ENCODE measurements around the gene ANXA2.
"Not testable (repeated sequence)": the region's sequence is repeated elsewhere in the genome, so short reads cannot be mapped to it uniquely, and the experiment has no call there.

Gene ANXA2

DNA sequence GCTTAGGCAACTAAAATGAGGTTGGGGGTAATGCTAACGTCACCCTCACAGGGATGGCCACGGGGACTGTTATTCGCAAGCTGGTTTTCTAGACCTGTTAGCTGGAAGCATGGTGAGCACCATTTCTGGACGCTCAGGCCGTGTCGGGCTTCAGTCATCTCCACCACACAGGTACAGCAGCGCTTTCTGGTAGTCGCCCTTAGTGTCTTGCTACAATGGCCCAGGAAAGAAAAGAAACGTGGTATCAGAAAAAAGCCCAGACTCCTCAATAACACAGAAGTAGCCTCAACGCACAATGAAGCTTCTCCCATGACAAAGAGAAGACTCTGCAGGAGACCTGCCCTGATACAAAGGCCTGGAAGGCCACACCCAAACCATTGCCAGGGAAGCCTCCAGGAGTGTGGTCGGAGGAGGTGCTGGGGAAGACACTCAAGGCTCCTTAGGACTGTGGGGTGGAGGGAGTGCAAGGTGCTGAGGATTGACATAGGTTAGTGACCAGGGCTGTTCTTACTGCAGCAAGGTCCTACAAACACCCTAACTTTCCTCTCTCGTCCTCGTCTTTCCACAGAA is 50.2 kb downstream of the ANXA2 start:
- FAIRE-seq, result no peak
- no peak for DNase-seq (ENCODE audit: insufficient read length, low spot score)

DNA sequence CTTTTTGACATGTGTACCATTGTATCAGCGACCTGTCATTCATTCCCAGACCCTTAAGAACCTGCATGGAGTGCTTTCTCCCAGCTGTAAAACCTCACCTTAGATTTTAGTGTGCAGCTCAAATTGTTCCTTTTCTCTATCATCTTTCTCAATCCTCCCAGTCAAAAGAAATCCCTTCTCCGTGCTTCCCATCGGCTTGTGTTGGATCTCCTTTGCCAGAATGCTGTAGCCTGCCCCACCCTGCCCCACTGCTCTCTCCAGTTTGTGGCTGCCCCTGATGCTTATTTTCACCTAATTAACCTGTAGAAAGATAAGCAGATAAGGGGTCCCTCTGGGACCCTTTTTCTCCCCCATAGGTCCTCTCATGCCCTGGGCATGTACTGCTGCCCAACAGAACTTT is 51.1 kb downstream of the ANXA2 start:
- FAIRE-seq (no peak), DNase-seq (ENCODE audit: insufficient read length, low spot score) (no peak)

- FAIRE-seq, result no peak
- DNase-seq (ENCODE audit: insufficient read length, low spot score), result no peak
These were observed 51.7 kb downstream of the ANXA2 start for GRCh38 chr15:60346077-60346476.

DNA sequence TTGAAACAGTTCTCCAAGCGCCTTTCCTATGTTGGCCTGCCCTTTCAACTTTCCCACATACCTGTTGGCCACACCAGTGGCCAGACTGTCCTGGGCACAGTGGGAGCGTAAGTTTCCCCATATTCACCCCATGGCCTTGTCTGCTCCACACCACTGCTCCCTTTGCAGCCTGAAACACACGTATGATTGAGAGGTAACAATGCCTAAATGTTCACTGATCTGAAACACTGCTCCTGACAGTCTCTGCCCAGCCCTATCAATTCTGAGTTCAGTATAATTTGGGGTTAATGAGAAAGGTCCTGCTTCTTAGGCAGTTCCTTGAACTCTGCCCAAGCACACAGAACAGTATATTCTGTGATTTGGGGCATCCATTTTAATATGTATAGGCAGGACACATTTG is 52.2 kb downstream of the ANXA2 start:
- FAIRE-seq, result no peak
- no peak for DNase-seq (ENCODE audit: insufficient read length, low spot score)

DNA sequence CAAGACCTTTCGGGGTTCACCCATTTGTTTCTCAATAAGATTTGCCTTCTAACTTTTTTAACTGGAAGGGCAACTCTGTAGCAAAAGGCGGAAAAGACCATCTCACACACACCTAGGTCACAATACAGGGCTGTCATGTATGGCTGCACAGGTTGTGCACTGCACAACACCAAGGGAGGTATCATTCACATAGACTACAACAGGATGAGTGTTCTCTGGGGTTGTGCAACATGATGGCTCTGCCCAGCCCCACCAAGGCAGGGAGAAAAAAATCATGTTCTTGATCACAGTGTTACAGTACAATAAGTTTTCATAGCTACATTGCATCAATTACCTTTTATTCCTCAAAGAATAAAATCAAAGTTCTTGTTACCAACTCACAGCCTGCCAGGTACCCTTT is 52.8 kb downstream of the ANXA2 start:
- no peak for DNase-seq (ENCODE audit: insufficient read length, low spot score)
- FAIRE-seq, result no peak

GRCh38 chr15:60344461-60344860 is 53.3 kb downstream of the ANXA2 start:
- FAIRE-seq, result no peak

DNA sequence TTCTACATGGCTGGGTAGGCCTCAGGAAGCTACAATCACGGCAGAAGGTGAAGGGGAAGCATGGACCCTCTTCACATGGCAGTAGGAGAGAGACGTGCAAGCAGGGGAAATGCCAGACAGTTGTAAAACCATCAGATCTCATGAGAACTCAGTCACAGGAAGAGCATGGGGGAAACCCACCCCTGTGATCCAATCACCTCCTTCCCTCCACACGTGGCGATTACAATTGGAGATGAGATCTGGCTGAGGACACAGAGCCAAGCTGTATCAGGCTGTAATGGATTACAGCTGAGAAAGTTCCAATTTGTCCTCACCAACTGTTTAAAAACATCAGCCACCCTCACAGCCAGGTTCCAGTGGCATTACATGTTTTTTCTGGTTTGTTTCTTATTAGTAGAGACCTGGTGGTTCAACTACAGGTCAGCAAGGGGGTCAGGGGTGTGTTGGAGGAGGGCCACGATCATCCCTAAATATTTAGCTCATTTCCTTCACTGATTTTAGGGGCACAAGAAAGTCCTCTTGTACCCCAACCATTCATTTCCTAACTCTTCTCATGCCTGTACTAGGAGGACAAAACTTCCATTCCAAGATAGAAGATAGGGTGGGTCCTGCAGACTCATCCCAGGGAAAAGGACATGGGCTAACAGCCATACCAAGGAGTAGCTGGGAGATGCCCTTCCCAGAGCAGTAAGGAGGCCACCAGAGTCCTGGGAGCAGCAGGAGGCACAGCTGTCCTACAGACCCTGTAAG is 54.4 kb downstream of the ANXA2 start:
- FAIRE-seq (no peak), DNase-seq (ENCODE audit: insufficient read length, low spot score) (no peak)

More at GRCh38 chr15:60344461-60344860, 53.3 kb downstream of the ANXA2 start:
- DNase-seq (ENCODE audit: insufficient read length, low spot score), result no peak

GRCh38 chr15:60340207-60340921 is 57.4 kb downstream of the ANXA2 start:
- no peak for FAIRE-seq
- DNase-seq (ENCODE audit: insufficient read length, low spot score), result no peak

DNA sequence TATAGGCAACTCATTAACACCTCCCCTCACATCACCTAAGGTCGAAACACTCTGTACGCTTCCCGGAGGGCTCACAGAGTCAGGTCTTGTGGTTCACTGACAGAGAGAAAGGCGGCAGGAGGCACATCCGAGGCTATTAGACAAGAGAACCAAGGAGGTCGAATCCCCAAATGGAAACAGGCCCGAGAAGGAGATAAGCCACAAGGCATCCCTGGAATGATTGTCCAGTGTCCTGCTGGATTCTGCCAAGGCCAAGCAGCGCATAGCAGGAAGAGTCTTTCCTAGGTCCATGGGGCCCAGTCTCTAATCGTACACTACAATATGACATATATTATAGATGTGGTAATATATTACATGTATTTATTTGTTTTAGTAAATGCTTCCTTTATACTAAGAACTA is 58.5 kb downstream of the ANXA2 start:
- DNase-seq (ENCODE audit: insufficient read length, low spot score), result no peak
- no peak for FAIRE-seq

- DNase-seq (ENCODE audit: insufficient read length, low spot score), result no peak
- FAIRE-seq, result no peak
These were observed 59.0 kb downstream of the ANXA2 start for GRCh38 chr15:60338810-60339209.

DNA sequence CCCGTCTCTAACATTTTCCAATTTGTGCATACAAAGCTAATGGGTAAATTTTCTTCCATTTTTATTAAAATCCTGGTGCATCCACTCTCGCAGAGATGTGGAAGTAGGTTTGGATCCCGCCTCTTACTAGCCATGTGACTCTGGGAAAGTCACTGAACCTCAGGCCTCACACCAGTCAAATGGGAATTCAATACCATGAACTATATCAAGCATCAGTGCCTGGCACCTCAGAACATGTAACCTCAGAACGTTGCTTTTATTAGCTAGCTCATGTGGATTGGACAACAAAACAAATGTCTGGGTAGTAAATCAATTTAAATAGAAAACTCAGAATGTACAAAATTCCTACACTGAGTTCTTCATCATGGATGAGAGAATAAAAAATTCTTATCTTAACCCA is 60.7 kb downstream of the ANXA2 start:
- DNase-seq (ENCODE audit: insufficient read length, low spot score), result no peak
- no peak for FAIRE-seq

GRCh38 chr15:60335296-60335695 is 62.5 kb downstream of the ANXA2 start:
- not testable (repeated sequence) for DNase-seq (ENCODE audit: insufficient read length, low spot score); FAIRE-seq

GRCh38 chr15:60328852-60329443 is 68.8 kb downstream of the ANXA2 start:
- DNase-seq (ENCODE audit: insufficient read length, low spot score) (no peak), FAIRE-seq (peak; percentile 72)

DNA sequence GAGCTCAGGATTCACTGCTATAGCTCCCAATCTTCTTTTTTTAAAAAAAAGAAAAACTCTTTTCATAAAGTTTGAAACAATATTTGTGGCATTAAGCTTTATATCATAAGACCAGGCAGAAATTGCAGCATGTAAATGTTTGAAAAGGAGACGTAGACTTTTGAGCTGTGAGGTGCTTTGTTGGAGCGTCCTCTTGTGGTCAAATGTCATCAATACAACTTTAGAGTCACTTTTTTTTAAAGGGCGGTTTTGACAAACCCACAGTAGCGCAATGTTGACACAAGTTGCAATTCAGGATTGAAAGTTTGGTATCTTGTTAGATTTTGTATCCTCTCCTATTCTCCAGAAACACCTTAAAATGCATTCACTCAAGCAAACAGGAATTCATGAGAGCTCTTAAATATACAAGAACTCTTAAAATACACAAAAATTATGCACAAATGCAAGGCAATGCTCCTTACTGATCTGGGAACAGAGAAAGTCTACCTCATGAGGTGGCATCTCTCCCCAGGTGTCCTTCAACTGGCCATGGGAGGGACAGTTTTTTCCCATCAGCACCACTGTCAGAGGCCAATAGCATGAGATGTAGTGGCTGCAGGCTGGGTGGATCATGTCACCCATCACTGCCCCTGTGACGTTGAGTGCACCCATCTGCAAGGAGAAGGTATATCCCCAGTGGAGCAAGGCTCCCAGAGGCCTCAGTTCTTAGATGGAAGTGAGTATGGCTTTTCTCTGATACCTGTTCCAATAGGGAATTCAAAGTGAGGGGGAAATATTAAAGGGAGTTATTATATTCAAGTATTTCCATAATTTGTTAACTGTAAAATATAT is 70.7 kb downstream of the ANXA2 start:
- DNase-seq (ENCODE audit: insufficient read length, low spot score) (no peak), FAIRE-seq (peak; percentile 76)

GRCh38 chr15:60326343-60326742 is 71.4 kb downstream of the ANXA2 start:
- FAIRE-seq (peak; percentile 53), DNase-seq (ENCODE audit: insufficient read length, low spot score) (no peak)

DNA sequence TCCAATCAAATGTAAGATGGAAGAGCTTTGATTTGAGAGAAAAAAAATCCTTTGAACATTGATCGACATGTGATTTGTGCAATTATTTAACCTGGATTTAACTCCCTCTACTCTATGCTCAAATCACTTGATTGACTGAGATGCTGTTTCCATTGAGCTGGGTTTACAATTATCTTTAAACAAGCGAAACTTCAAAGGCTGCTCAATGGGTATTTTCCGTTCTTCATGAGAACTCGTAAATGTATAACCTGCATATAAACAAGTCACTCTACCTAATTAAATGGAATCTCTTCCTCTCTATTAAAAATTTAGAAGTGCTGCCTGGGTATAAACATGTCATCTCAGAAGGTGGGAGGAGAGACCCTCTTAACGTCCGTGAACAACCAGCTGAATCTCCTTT is 71.9 kb downstream of the ANXA2 start:
- DNase-seq (ENCODE audit: insufficient read length, low spot score) (no peak), FAIRE-seq (no peak)

DNA sequence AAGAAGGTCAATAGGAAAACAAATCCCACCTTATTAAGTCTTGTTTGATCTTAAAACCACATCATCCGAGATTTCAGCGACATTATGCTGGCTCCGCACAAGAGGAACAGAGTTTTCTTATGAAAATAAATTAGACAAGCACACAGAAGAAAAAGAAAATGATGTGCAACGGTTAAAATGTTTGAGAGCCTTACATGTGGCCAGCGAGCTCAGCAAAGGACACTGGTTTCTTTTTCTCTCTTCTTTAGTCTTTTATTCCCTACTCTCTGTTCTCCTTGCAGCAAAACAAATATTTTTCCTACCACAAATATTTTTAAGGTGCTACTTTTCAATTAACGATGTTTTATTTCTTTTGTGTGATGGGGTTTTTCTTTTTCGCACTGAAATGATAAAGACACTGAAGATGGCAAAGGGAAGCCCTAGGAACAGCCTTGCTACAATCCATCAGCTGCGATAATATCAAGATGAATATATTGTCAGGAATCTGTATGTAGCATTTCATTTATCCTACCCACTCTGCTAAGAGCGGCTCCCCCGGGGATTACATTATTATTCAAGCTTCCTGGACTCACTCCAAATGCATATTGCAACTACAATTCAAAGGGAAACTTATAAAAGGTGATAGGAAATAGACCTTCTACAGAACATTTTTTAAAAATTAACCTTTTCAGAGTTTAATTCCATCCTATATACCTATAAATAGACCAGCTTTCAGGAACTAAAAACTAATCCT is 72.9 kb downstream of the ANXA2 start:
- FAIRE-seq (no peak), DNase-seq (ENCODE audit: insufficient read length, low spot score) (no peak)

- DNase-seq (ENCODE audit: insufficient read length, low spot score) (no peak), FAIRE-seq (no peak)
These were observed 74.5 kb downstream of the ANXA2 start for GRCh38 chr15:60323322-60323721.

DNA sequence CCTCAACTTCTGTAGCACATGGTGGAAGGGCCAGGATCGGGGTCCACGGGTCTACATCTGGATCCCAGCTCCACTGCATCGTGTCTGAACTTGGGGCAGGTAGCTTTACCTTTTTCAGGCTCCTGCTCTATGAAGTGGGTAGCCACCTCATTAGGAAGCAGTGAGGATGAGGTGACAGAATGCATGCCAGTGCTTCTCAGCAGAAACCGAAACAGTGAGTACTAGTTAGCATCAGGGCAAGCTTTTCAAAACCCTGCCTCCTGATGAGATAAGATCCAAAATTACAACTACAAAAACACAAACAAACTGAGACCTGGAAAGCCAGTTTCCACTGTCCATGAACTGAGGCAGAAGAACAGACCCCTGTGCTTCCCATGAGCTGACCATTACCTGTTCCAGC is 77.4 kb downstream of the ANXA2 start:
- DNase-seq (ENCODE audit: insufficient read length, low spot score) (no peak), FAIRE-seq (no peak)

DNA sequence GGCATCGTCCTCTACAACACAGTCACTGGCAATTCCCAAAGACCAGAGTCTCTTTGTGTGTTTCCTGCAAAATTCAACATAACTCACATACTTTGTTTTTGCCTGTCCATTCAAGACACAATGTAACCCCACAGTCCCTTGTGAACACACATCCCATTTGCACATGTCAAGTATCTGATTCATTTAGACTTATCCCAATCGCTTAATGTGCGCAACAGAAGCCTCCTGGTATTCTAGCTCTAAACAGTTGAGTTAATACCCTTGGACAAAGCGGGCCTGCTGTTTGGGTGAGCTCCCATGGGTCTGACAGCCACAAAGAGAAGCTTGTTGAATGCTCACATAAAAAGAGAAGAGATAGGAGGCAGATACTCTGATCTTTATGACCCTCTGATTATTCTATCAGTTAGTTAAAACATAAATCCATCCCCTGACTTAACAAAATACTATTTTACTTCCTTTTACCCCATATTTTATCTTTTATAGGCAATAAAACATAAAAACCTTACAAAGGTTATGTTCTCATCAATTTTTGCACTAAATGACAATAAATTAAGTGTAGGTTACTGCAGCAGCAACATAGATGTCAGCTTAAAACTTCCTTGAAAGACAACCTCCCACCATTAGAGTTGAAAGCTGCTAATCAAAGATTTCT is 79.4 kb downstream of the ANXA2 start:
- no peak for FAIRE-seq

More for the DNA sequence above, 79.4 kb downstream of the ANXA2 start:
- no peak for DNase-seq (ENCODE audit: insufficient read length, low spot score)

All from GM19239 (cell line).